ENCODE results near the gene KLHDC7A. TPM values are rescaled to one million over a fixed set of nuclear protein-coding genes. Genes with fewer than 3 reads are reported as not detected.

The KLHDC7A gene
- total and polyA plus RNA-seq, 7 experiments from 2014 or later = 0.08 to 0.15 TPM; not detected in 5

DNA sequence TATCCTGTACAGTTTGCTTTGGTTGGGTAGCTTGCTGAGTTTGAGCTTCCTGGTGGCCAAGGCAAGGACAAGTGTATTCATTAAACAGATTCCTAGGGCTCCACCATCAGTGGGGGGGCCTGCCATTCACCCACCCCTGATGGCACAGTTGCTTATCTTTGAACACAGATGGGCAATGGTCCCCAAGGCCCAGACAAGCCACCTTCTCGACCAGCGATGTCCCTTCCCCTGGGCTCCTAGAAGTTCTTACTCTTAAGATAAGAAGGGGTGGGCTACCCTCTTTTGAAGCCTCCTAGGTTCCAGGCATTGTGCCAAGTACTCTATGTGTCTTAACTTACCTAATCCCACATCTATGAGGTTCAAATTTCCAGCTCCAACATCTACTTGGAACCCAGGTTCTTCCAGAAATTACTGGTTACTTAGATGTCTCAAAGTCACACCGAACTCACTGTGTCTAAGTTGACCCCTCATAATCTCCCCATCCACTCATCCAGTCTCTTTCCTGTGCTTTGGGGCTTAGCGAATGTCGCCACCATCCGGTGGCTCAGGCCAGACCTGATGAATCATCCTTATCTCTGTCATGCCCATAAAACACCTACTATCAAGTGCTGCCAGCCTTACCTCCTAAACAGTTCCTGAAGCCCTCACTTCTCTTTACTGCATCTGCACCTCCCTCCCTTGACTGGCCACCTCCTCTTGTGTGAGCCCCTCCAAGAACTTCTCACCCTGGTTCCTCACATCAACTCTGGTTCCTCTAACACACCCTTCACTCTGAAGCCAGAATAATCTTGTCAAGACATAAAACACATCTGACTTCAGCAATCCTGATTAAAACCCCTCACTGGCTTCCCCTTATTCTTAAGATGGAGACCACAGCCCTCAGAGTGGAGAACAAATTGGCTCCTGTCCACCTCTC, 50.1 kb downstream of the KLHDC7A start:
- Mint-ChIP-seq H3K27me3 (peaks cover 5 to 42% (median 31%) of the 10 kb centered on the region in 5 donors), H3K36me3 (no peaks in the 10 kb centered on the region), H3K9me3 (peaks cover 0 to 3% (median 0%) of the 10 kb centered on the region in 11 donors), H3K4me3 (no peak overlapping the region), H3K27ac (no peak overlapping the region), H3K4me1 (no peaks in the 10 kb centered on the region)
- intact Hi-C loops (cut with micrococcal nuclease) = no loop called here
- H3K4me1 ChIP-seq (ENCODE audit: control insufficient read depth in 2 of 2, insufficient read depth in 2 of 2, low read length in 2 of 2) = no peaks in the 10 kb centered on the region
- no peak overlapping the region for H3K4me3 ChIP-seq (ENCODE audit: low read length)
- no peaks in the 10 kb centered on the region for H3K36me3 ChIP-seq (ENCODE audit: control insufficient read depth in 2 of 3, insufficient read depth in 3 of 3, low read length in 3 of 3)
- no peaks in the 10 kb centered on the region for H3K9me3 ChIP-seq (ENCODE audit: control insufficient read depth in 2 of 3, low read length in 3 of 3)
- DNase-seq (no peak), ATAC-seq (no peak)
- ChIA-PET CTCF (no interaction called here), POLR2A (no interaction called here)
- H3K27me3 ChIP-seq (ENCODE audit: control insufficient read depth in 2 of 2, insufficient read depth in 2 of 2, low read length in 2 of 2) = no peaks in the 10 kb centered on the region
- H3K27ac ChIP-seq (ENCODE audit: low read depth, low read length) = no peak overlapping the region

DNA sequence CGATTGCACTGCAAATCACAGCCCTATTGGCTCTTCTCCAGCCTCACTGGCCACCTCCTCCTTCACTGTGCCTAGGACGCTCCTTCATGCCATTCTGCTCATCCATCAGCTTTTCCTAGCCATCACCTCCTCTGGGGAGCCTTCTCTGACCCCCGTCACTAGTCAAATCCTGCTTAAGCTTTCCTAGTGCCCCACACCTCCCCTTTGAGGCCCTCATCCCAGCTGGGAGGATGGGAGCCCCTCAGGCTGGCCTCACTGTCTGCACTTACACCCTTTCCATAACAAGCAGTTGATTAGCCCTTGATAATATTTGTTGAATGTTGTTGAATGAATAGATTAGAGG, 50.7 kb downstream of the KLHDC7A start:
- H3K27me3 Mint-ChIP-seq = peaks cover 5 to 42% (median 31%) of the 10 kb centered on the region in 5 donors
- Histone ChIP-seq H3K9me3 (ENCODE audit: control insufficient read depth in 2 of 3, low read length in 3 of 3) (no peaks in the 10 kb centered on the region), H3K4me3 (ENCODE audit: low read length) (no peak overlapping the region), H3K27ac (ENCODE audit: low read depth, low read length) (no peak overlapping the region), H3K27me3 (ENCODE audit: control insufficient read depth in 2 of 2, insufficient read depth in 2 of 2, low read length in 2 of 2) (no peaks in the 10 kb centered on the region), H3K4me1 (ENCODE audit: control insufficient read depth in 2 of 2, insufficient read depth in 2 of 2, low read length in 2 of 2) (no peaks in the 10 kb centered on the region), H3K36me3 (ENCODE audit: control insufficient read depth in 2 of 3, insufficient read depth in 3 of 3, low read length in 3 of 3) (no peaks in the 10 kb centered on the region)
- DNase-seq (no peak), ATAC-seq (no peak)
- ChIA-PET CTCF (no interaction called here), POLR2A (no interaction called here)
- H3K9me3 Mint-ChIP-seq = peaks cover 0 to 3% (median 0%) of the 10 kb centered on the region in 11 donors
- intact Hi-C loops (cut with micrococcal nuclease) = no loop called here
- H3K4me3 Mint-ChIP-seq = no peak overlapping the region
- no peak overlapping the region for H3K27ac Mint-ChIP-seq
- H3K36me3 Mint-ChIP-seq = no peaks in the 10 kb centered on the region
- H3K4me1 Mint-ChIP-seq = no peaks in the 10 kb centered on the region

- no peaks in the 10 kb centered on the region for H3K4me1 Mint-ChIP-seq
- POLR2A ChIA-PET = no interaction called here
- H3K9me3 ChIP-seq (ENCODE audit: control insufficient read depth in 2 of 3, low read length in 3 of 3) = no peaks in the 10 kb centered on the region
- H3K9me3 Mint-ChIP-seq = peaks cover 0 to 3% (median 0%) of the 10 kb centered on the region in 11 donors
- no peak for DNase-seq
- H3K36me3 Mint-ChIP-seq = no peaks in the 10 kb centered on the region
- no peak overlapping the region for H3K4me3 Mint-ChIP-seq
- H3K27me3 ChIP-seq (ENCODE audit: control insufficient read depth in 2 of 2, insufficient read depth in 2 of 2, low read length in 2 of 2) = no peaks in the 10 kb centered on the region
- ATAC-seq = no peak
- H3K36me3 ChIP-seq (ENCODE audit: control insufficient read depth in 2 of 3, insufficient read depth in 3 of 3, low read length in 3 of 3) = no peaks in the 10 kb centered on the region
- intact Hi-C loops (cut with micrococcal nuclease) = no loop called here
- no peak overlapping the region for H3K4me3 ChIP-seq (ENCODE audit: low read length)
- H3K27ac ChIP-seq (ENCODE audit: low read depth, low read length) = no peak overlapping the region
- peaks cover 5 to 42% (median 35%) of the 10 kb centered on the region in 5 donors for H3K27me3 Mint-ChIP-seq
- CTCF ChIA-PET = no interaction called here
- no peaks in the 10 kb centered on the region for H3K4me1 ChIP-seq (ENCODE audit: control insufficient read depth in 2 of 2, insufficient read depth in 2 of 2, low read length in 2 of 2)
- no peak overlapping the region for H3K27ac Mint-ChIP-seq
Observed at GRCh38 chr1:18532390-18533170, 51.9 kb downstream of the KLHDC7A start.

GRCh38 chr1:18533259-18533658, 52.5 kb downstream of the KLHDC7A start:
- ChIA-PET POLR2A (no interaction called here), CTCF (no interaction called here)
- Mint-ChIP-seq H3K9me3 (peaks cover 0 to 3% (median 0%) of the 10 kb centered on the region in 11 donors), H3K4me3 (no peak overlapping the region), H3K27ac (no peak overlapping the region), H3K36me3 (no peaks in the 10 kb centered on the region), H3K27me3 (peaks cover 5 to 42% (median 38%) of the 10 kb centered on the region in 5 donors), H3K4me1 (no peaks in the 10 kb centered on the region)
- Histone ChIP-seq H3K4me1 (ENCODE audit: control insufficient read depth in 2 of 2, insufficient read depth in 2 of 2, low read length in 2 of 2) (no peaks in the 10 kb centered on the region), H3K27ac (ENCODE audit: low read depth, low read length) (no peak overlapping the region), H3K27me3 (ENCODE audit: control insufficient read depth in 2 of 2, insufficient read depth in 2 of 2, low read length in 2 of 2) (no peaks in the 10 kb centered on the region), H3K36me3 (ENCODE audit: control insufficient read depth in 2 of 3, insufficient read depth in 3 of 3, low read length in 3 of 3) (no peaks in the 10 kb centered on the region), H3K9me3 (ENCODE audit: control insufficient read depth in 2 of 3, low read length in 3 of 3) (no peaks in the 10 kb centered on the region), H3K4me3 (ENCODE audit: low read length) (no peak overlapping the region)
- DNase-seq = no peak
- intact Hi-C loops (cut with micrococcal nuclease) = no loop called here
- no peak for ATAC-seq

DNA sequence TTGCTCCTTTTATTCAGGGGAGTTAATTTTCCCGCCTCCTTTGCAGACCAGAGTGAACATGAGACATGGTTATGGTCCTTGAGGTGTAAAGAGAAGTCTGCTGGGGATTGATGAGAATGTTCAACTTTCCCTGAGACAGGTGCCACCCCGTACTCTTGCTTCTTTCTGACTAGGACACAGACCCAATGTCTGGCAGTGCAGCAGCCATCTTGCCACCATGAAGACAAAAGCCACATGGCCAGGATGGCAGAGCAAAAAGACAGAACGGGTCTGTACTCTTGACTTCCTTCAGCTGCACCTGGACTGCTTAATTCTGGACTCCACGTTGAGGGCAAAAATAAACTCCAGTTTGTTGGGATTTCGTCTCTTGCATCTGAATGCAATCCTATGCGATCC, 54.1 kb downstream of the KLHDC7A start:
- Histone ChIP-seq H3K9me3 (ENCODE audit: control insufficient read depth in 2 of 3, low read length in 3 of 3) (no peaks in the 10 kb centered on the region), H3K4me1 (ENCODE audit: control insufficient read depth in 2 of 2, insufficient read depth in 2 of 2, low read length in 2 of 2) (no peaks in the 10 kb centered on the region), H3K27ac (ENCODE audit: low read depth, low read length) (no peak overlapping the region), H3K27me3 (ENCODE audit: control insufficient read depth in 2 of 2, insufficient read depth in 2 of 2, low read length in 2 of 2) (no peaks in the 10 kb centered on the region), H3K4me3 (ENCODE audit: low read length) (no peak overlapping the region), H3K36me3 (ENCODE audit: control insufficient read depth in 2 of 3, insufficient read depth in 3 of 3, low read length in 3 of 3) (no peaks in the 10 kb centered on the region)
- no peak overlapping the region for H3K4me3 Mint-ChIP-seq
- ChIA-PET CTCF (no interaction called here), POLR2A (no interaction called here)
- no peak overlapping the region for H3K27ac Mint-ChIP-seq
- no peaks in the 10 kb centered on the region for H3K36me3 Mint-ChIP-seq
- intact Hi-C loops (cut with micrococcal nuclease) = no loop called here
- H3K4me1 Mint-ChIP-seq = no peaks in the 10 kb centered on the region
- DNase-seq = no peak
- H3K9me3 Mint-ChIP-seq = peaks cover 0 to 3% (median 0%) of the 10 kb centered on the region in 11 donors
- peaks cover 5 to 47% (median 36%) of the 10 kb centered on the region in 5 donors for H3K27me3 Mint-ChIP-seq
- ATAC-seq = no peak
